ENCODE results near the gene NPAS3.

The NPAS3 gene

DNA sequence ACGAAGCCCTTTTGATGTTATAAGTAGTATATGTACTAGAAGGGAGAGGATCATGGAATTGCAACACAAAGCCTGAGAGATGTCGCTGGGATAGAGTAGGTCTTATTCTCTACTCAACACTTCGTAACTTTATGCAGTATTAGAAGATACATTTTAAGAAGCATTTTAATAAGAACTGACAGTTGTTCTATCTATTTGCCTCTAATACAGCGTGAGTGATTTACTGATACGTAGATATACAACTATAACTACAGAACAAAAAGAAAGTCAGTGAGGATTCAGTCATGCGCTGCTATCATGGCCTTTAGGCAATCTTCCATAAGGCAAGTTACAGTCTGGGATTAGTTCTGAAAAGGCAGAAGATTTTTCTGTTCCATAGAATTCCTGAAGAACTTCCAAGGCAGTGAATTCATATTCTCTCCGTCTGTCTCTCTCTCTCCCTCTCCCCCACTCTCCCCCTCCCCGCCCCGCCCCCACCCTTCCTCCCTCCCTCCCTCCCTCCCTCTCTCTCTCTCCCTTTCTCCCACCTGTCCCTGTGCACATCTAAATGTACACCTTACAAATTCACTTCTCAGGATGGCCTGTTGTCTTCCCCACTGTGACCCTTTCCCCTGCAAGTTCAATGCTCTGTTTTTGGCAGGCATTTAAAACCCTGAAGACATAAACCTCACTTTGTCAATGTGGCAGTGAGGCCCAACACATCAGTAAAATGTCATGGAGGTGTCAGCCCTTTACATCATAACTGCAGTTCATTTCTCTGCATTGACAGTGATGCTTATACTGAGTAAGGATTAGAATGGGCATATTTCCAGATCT lies 541.6 kb downstream of the NPAS3 start:
- no peak for DNase-seq (ENCODE audit: low read depth in 2 of 2)

DNA sequence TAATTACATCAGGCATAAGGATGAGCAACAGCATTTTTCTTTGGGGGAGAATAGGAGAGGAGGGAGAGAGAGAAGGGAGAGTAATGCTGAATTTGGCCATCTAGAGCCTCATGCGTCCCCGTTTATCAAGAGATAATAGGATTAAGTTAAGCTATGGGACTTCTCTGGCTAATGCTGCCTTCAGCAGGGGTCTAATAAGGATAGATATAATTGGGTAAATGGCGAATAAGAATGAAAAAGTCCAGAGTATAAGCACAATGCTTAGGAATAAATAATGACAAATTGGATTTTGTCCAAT lies 542.2 kb downstream of the NPAS3 start:
- DNase-seq (ENCODE audit: low read depth in 2 of 2) = no peak

DNA sequence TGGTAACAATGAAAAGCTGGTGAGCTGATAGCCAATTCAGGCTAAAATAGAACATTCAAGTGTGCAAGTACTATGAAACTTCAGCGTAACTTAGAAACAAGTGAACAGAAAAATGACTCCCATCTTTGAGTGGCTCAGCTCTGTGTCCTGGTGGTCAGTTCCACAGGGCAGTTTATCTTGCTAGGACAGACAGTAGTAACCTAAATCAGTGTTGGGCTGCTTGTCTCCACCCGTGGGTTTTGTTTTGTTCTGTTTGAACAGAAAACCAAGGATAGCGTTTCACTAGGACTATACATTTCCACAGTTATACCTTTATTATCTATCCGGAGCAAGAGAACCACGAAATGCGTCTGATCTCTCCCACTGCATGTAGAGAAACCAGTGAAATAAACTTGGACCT lies 544.4 kb downstream of the NPAS3 start:
- no peak for DNase-seq (ENCODE audit: low read depth in 2 of 2)

DNA sequence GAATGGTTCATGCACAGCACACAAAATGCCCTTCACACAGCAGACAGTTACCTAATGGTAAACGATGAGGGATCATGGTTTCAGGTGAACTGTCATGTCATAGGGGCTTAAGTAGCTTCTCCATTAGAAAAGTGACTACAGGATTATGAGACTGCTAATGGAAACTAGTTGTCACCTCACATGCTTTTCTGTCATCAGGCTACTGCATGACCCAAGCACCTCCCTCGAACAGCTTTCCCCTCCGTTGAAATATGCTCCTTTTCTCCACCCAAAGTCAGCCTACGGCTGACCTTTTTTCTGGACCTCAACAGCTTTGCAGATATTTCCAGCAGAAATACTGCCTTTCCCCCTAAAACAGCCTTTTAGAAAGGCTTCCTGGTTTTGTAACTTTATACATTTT lies 544.9 kb downstream of the NPAS3 start:
- no peak for DNase-seq (ENCODE audit: low read depth in 2 of 2)

DNA sequence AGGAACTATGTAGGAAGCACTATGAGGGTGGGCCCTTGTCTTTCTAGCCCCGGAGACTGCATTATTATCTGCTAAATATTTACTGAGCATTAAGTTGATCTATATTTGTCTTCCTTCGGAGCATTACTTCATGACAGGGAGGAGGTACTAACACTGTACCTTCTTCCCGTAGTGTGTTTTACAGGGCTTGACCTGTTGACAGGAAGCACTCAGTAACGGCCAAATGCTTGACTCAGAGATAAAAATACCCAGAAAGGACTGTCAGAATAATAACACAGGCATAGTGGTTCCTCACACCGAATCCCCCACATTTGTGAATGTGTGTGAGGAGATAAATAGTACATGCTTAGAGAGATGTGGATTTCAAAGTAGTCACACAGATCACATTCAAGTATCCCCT lies 545.6 kb downstream of the NPAS3 start:
- no peak for DNase-seq (ENCODE audit: low read depth in 2 of 2)

DNA sequence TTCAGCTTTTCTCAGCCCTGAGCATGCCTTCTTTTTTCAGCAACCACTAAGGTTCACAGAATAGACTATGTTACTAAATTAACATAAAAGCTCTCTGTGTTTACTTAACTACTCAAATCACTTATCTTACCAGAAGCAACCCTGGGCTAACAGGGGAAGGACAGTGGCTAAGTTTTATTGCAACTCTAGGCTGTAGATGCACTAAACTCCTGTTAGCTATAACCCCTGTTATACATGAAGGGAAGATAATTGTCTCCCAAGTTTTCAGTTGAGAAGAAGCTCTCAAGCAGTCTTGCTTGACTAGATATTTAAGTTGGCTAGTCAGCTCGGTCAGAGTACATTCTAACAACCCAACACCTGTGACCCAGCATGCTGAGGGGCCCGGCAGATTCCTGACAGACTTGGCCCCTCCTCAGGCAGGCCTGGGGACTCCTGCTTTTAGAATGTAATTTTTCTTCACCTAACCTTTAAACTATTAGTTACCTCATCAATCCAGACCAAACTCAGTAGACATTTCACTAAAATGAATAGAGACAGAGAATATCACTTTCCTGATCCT lies 547.7 kb downstream of the NPAS3 start:
- DNase-seq (ENCODE audit: low read depth in 2 of 2) = no peak

DNA sequence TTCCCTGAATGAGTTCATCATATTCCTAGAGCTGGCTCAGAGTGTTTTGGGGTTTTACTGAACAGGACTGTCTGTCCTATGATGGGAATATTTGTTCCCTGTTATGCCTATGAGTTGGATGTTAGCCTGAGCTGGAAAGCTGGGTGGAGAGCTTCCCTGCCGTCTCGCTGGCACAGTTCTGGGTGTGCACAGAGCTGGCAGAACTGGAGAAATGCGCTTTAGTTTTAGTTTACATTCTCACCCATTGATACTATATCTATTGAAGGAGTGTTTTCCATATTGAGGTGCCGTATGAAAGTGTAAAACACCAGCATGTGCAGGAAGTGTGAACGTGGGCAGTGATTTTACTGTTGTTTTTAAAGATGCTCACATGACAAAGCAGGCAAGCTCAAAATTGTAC lies 549.9 kb downstream of the NPAS3 start:
- DNase-seq (ENCODE audit: low read depth in 2 of 2) = no peak

DNA sequence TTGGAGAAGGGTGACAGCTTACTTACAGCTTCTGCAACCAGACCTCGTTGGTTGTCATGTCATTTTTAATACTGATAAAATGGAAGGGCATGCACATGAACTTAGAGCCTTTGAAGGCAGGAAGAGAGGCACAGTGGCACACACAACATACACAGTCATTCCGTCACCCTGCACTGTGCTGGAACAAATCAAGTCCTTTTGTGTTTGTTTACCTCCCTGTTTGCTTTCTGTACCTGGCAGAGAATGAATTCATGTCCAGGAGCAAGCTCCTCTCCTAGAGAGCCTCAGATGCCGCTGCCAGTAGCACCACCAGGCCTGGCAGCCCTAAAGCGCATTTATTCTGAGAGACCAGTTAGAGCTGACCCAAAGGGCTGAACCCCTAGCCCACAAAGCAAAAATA lies 551.9 kb downstream of the NPAS3 start:
- no peak for DNase-seq (ENCODE audit: low read depth in 2 of 2)

DNA sequence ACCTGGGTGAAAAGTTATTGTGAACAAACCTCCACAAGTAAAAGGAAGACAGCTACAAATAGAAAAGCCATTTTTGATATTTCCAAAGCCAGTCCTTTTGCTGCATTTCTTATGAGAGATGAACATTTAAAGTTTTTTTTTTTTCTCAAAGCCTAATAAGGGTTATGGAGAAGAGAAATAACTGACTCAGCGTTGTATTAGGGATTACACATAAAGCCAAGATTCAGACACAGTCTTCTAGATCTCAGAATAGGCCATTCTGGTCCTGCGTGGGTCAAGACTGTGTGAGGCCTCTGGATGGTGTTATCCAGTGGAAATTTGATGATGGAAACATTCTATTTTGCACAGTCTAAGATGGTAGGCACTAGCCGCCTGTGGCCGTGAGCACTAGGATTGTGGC lies 552.4 kb downstream of the NPAS3 start:
- DNase-seq (ENCODE audit: low read depth in 2 of 2) = no peak

DNA sequence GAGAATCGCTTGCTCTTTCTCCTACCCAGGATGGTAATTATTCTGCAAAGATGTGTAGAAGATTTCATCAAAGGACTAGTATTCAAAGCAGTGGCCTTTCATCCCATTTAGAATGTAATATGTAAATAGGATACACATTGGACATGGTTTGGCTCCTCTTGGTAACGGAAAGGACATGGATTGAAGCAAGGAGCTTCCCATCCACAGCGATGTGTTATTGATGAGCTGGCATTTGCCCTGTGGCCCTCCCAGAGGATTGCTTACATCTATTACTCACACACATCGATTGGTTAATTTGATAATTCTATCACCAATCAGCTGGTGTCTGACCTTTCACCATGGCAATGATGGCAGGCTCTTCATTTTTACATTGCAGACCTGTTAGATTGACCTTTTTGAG lies 553.8 kb downstream of the NPAS3 start:
- no peak for DNase-seq (ENCODE audit: low read depth in 2 of 2)

DNA sequence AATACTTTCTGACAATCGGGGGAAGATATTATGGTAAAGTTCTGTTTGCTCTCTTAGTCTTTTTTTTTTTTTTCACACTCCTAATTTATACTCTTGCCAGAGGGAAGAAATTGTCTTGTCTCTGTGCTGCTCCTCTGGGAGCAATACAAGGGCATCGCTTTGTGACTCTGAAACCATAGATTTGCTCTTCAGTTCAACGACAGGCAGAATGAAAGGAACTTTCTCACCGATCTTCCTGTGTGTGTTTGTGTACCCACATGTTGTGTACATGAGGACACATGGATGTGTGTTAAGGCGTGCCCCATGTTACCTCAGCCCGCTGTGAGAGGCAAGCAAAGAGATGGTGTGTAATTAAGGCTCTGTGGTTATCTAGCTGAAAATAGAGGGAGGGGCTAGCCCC lies 554.6 kb downstream of the NPAS3 start:
- no peak for DNase-seq (ENCODE audit: low read depth in 2 of 2)

DNA sequence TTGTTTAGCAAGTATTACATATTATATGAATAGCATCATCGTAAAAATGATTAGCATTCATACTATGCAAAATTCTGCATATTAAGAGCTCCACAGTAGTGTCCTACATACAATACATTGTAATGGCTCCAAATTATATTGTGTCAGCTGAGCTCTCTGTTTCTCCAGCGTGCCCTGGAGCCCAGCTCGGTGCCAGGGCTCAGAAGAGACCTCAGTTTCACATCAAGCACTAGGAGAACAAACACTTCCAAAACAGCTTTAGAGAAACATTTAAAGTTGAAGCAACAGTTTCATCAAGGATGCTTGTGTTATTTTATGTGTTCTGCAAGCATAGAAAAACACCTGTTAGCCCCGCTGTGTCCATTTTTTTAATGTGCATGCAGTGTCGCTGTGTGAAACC lies 555.3 kb downstream of the NPAS3 start:
- no peak for DNase-seq (ENCODE audit: low read depth in 2 of 2)

DNA sequence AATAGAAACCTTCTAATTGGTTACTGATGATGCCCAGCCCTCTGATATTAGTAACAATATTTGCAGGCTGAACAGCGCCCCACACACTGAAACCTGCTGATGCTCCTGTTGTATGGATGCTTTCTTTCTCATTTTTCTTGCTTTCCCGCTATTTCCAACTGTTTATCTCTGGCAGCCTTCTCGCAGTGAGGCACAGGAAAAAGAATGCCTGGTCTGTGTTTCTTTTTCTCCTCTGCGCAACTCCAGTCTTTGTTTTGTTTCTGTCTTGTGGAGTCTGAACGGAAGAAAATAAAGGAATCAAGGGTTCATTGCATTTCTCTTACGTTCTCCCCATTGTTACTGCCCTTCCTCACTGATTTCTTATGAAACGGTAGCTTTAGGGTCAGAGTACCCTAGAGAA lies 561.0 kb downstream of the NPAS3 start:
- no peak for DNase-seq (ENCODE audit: low read depth in 2 of 2)

DNA sequence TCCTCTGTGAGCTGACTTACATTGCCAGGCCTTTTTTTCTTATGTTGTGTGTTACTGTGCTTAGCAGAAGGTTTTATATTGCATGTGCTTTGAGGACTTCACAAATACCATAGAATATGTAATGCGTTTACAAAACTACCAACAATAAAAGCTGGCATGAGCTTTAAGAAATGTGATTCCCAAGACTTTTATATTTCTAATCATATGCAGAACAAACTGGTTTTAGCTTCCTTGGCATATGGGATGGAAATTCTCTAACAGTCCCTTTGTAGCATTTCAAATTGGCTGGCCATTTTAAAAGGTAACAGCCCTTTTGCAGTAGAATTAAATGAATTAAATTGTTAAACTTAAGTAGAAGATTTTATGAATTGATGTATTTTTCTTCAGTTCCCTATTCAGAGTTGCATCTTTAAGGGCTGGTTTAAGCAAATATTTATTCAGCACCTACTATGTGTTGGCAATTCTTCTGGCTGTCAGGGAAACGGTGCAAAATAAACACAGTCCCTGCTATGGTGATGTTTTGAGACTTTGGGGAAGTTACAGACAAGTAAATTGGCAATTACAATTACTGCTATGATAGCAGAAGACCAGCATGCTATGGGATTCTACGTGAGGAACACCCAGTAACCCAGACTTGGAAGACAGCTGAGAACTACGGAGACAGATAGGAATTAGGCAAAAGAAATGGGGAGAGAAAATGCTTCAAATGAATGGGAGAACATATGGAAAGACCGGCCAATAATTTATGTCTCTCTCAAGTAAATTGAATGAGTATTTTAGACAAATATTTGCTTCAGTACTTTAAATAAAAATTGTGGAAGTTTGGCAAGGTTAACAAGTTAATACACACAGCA lies 565.8 kb downstream of the NPAS3 start:
- DNase-seq (ENCODE audit: low read depth in 2 of 2) = no peak

DNA sequence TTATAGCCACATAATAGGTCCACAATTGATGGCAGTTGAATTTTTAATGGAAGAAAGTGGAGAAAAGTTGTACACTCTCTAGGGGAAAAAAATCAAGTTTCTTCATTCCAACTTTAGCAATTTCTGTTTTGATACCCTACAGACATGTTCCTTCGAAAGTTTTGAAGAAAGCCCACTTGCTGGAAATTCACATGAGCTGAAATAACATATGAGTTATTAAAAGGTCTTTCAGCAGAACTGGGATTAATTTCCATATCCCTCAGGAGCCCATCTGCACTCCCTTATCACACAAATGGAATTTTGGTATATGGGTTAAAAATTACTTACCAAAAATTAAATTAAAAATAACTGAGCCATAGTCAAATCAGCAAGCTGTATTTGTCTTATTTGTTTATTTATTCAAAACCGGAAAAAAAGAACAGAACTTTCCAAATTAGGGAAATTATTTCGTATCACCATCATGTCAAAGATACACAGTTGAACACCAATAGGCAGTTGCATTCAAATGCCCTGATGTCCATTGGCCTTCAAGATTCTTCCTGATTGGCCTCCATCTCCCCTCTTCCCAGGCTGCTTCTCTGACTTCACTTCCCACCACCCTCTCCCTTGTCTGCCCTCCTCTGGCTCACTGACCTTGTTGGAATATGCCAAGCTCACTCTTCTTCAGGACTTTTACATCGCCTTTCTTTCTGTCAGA lies 566.7 kb downstream of the NPAS3 start:
- DNase-seq (ENCODE audit: low read depth in 2 of 2) = no peak

DNA sequence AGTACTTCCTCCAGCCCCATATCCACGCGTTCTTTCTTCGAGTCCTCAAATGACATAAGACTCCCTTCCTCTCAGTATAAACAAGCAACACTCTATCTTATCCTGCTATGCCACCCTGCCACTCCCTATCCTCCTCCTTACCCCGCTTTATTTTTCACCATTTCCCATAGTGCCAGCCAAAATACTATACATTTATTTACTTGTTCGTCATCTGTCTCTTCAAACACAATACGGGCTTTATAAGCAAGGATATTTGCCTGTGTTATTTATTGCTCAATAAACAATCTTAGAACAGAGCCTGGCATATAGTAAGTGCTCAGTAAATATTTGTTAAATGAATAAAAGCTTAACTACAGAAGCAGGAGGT lies 567.3 kb downstream of the NPAS3 start:
- DNase-seq (ENCODE audit: low read depth in 2 of 2) = no peak

DNA sequence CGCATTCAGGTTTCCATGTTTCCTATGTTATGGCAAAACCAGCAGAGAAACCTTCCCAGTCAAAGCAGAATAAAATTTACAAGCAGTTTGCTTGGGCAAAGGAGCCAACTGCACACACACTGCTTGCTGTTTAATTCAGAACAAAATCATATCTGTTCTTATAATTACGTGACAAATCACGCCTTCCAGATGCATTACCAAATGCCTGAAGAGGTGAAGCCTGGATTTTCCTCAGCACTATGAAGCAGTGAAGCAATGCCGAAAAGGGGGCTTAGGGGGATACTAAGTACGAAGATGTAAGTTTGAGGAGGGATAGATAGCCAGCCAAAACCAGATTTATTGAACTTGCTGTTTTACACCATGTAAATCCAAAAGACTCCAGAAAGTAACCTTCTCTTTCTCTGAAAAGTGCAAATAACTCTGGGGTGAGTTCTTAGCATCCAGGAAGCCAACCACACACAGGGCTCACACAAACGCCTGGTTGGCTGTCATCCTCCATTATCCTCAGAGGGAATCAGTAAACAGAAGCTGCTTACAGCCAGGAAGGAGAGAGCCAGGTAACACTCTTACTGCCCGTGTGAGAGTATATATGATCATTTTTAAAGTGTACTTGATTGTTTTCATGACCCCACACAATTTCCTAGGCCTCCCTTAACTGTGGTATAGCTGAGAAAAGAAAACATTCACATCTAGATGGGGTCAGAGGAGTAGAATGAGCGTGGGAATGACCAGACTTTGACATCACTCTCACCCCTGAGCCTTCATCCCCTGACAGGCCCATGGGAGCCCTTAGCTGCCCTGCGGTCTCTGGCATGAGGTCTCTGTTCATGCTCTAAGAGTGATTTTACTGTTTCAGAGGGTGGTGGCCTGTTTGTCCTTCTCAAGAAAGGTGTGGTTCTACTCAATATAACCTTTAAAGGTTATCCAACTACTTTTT lies 569.7 kb downstream of the NPAS3 start:
- DNase-seq (ENCODE audit: low read depth in 2 of 2) = no peak

DNA sequence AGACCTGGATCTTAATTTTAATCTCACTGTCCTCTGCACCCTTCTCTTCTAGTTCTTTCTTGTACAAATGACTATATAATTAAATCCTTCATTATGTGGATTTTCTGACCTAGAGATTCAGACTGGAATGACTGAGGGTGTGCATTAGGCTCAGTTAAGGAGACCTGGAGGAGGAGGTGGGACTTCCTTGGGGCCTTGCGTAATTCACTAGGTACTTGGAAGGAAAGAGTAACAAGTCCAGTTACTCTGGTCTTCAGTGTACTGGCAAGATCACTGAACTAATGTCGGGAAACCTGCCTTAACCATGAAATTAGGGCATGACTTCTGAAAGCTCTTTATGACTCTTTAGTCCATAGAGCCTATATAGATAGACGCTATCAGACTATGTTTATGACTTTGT lies 570.8 kb downstream of the NPAS3 start:
- no peak for DNase-seq (ENCODE audit: low read depth in 2 of 2)

DNA sequence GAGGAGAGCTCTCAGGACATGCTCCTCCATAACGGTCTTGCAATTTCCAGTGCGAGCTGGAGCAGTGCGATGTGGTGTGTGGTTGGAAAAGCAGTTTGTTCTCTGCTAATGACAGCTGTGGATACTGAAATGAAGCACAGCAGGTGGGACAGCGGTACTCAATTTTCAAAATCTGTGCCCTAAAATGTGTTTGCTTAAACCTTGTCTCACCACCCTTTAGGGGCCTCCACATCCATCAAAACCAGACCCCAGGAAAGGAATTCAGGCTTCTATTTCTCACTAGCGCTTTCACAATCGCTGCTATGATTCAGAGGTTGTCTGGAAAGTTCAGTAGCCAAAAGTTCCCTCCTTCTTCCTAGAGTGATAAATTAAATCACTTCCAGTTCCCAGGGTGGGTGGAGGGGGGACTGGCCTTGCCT lies 571.4 kb downstream of the NPAS3 start:
- DNase-seq (ENCODE audit: low read depth in 2 of 2) = no peak

DNA sequence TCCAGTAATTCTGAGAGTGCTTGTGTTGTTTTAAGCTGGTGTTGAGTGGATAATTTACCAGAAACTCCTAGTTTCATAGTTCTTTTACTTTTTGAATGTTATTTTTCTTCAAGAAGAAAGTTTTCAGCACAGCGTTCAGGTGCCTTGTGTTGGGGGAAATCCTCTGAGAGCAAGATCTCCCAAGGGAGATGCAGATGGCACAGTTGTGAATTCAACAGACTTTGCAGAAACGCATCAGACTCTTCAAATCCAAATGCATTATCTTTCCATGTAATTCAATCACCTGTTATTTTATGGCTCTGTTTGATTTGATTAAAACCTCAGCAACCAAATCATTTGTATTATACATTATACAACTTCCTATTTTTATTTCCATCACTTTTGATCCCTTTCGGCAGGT lies 572.3 kb downstream of the NPAS3 start:
- no peak for DNase-seq (ENCODE audit: low read depth in 2 of 2)

DNA sequence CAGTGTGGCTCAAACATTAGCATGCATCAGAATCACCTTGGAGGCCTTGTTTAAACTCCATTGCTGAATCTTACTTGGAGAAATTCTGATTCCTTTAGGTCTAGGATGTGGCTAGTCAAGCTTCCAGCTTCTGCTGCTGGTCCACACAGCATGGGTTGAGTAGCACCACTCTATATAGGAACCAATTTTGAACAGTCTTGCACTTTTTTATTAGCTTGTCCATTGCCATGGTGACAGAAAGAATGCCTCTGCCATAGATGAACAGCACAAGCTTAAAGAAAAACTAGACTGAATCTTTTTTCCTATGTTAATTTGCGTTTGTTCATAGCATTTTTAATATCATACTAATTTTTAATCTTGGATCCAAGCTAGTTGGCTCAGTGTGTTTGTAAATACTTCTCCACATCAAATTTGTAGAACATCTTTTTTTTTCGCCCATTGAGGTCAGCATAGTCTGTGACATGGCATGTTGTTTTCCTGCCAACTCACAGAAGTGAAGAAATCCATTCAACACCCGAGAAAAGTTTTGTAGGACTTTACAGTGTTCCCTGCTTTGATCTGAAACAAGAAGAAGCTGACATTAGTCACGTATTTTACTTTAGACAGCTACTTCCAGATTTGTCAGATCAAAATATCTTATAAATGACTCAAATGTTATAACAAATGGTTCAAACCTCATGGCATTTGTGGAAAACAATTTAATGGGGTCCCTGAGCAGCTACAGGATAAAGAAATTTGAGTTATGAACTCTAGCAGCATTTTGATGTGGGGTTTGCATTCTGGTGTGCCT lies 573.4 kb downstream of the NPAS3 start:
- DNase-seq (ENCODE audit: low read depth in 2 of 2) = no peak

All from stimulated activated CD4-positive, alpha-beta T cell treated with anti-CD3 and anti-CD28 coated beads, Interleukin-4, amount 100 ng/mL, for 48 hours (primary cell).